IPS-15b (cell line): ENCODE results near the gene DBP.

Experiments used
- H3K27me3 ChIP-seq: one replicate; pipeline ENCODE4 v1.6.1; 2013; ENCODE audit warnings: low read length; ENCODE audit not compliant: control insufficient read depth, insufficient read depth
- H3K36me3 ChIP-seq: one replicate; pipeline ENCODE4 v1.6.1; 2013; ENCODE audit warnings: low read length; ENCODE audit not compliant: control insufficient read depth, insufficient read depth
- H3K4me1 ChIP-seq: one replicate; pipeline ENCODE4 v1.6.1; 2013; ENCODE audit warnings: mild to moderate bottlenecking, low read length; ENCODE audit not compliant: control insufficient read depth, insufficient read depth
- H3K4me3 ChIP-seq: one replicate; pipeline ENCODE4 v1.5.1; 2013; ENCODE audit warnings: low read depth, low read length
- H3K9ac ChIP-seq: one replicate; pipeline ENCODE4 v1.6.1; 2013; ENCODE audit warnings: low read depth, mild to moderate bottlenecking, low read length
- H3K9me3 ChIP-seq: one replicate; pipeline ENCODE4 v1.6.1; 2013; ENCODE audit warnings: mild to moderate bottlenecking, low read length; ENCODE audit not compliant: control insufficient read depth, insufficient read depth

DBP gene

DNA sequence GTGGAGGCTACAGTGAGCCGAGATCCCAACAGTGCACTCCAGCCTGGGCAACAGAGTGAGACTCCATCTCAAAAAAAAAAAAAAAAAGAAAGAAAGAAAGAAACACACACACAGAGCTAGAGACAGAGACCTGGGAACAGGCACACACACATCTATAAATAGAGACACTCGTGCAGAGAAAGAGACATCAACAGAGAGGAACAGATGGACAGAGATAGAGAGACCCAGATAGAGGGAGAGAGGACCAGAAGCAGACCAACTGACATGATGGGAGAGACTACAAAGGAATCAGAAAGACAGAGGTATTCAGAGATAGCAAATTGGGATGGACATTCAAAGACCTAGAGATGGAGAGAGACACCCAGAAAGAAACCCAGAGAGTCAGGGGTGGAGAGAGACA lies 11.0 kb upstream of the DBP start:
- Histone ChIP-seq H3K4me3 (no peak overlapping the region), H3K9me3 (no peaks in the 10 kb centered on the region), H3K4me1 (peaks cover 4% of the 10 kb centered on the region), H3K27me3 (no peaks in the 10 kb centered on the region), H3K9ac (no peak overlapping the region), H3K36me3 (no peaks in the 10 kb centered on the region)

DNA sequence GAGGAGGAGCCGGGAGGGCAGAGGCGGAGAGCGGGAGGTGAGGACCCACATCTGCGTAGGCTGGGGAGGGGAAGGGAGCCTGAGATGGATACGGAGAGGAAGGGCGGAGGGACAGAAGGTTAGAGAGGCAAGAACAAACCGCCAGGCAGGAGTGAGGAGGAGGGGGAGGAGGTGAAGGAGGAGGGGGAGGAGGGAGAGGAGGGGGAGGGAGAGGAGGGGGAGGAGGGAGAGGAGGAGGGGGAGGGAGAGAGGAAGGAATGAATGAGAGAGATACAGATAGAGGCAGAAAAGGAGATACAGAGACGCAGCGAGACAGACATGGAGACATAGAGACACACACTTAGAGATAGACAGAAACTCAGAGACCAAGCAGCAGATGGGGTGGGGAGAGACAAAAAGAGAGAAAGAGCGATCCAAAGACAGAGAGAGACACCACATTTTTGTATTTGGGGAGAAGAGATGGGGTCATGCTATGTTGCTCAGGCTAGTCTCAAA lies 9.6 kb upstream of the DBP start:
- Histone ChIP-seq H3K9me3 (no peaks in the 10 kb centered on the region), H3K4me1 (peaks cover 4% of the 10 kb centered on the region), H3K4me3 (peak overlapping the region; percentile 39), H3K27me3 (no peaks in the 10 kb centered on the region), H3K36me3 (no peaks in the 10 kb centered on the region), H3K9ac (no peak overlapping the region)

DNA sequence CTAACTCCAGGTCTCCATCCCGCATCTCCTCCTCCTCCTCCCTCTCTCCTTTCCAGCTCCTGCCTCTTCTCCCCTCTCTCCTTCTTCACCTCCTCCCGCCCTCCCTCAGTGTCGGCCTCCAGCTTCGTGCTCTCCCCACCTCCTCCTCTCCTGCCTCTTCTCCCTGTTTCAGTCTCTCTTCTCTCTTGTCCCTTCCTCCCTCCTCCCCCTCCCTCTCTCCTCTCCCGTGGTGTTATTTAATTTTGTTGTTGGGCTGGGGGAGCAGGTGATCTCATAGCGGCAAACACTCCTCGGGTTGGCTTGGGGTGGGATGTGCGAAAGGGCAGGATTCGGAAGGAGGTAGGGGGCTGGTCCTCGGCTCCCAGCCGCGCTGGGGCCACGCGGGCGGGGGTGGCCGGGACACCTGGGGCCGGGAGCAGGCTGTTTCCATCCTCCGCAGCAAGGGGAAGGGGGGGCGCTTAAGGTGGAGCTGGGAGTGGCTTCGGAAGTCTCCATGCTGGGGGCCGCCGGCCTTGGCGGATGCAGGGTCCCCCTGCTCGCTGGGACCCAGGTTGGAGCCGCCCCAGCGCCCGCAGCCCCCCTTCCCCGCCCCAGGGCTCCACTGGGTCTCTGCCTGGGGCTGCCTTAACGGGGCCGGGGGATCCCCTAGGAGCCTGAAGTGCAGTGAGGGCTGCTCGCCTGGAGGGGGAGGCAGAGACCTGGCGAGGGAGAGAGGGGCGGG lies 9.0 kb upstream of the DBP start, which contains the start of gene CA11:
Gene CA11 (minus strand): TSS at position 187 of the 721 bp plus-strand sequence. CDS start 555 bp downstream, outside the sequence.
- H3K4me1 ChIP-seq: peaks cover 4% of the 10 kb centered on the region

DNA sequence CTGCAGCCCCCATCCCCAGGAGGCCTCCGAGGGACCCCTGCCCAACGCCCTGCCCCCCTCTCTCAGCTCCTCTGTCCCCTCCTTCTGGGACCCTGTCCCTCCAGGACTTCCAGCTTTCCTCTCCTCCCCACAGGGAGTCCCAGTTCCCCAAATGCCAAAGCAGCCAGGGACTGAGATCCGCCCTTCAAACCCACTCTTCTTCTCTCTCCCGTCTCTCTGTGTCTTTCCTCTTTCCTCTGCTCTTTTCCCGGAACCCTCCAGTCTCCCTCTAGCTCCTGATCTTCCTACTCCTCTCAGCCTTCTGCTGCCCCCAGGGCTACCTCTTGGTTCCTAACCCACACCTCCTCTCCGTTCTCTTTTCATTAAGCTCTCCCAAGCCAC lies 8.4 kb upstream of the DBP start:
- peaks cover 4% of the 10 kb centered on the region for H3K4me1 ChIP-seq
- H3K4me3 ChIP-seq: peak overlapping the region; percentile 94
- H3K9ac ChIP-seq: peak overlapping the region; percentile 56
- H3K9me3 ChIP-seq: no peaks in the 10 kb centered on the region
- no peaks in the 10 kb centered on the region for H3K27me3 ChIP-seq
- H3K36me3 ChIP-seq: no peaks in the 10 kb centered on the region

More for the DNA sequence above, 9.0 kb upstream of the DBP start, which contains the start of gene CA11:
- Histone ChIP-seq H3K4me3 (peak within 1 kb of the TSS; percentile 94), H3K9ac (peak within 1 kb of the TSS; percentile 56), H3K36me3 (no peaks in the 10 kb centered on the region), H3K27me3 (no peaks in the 10 kb centered on the region), H3K9me3 (no peaks in the 10 kb centered on the region)

DNA sequence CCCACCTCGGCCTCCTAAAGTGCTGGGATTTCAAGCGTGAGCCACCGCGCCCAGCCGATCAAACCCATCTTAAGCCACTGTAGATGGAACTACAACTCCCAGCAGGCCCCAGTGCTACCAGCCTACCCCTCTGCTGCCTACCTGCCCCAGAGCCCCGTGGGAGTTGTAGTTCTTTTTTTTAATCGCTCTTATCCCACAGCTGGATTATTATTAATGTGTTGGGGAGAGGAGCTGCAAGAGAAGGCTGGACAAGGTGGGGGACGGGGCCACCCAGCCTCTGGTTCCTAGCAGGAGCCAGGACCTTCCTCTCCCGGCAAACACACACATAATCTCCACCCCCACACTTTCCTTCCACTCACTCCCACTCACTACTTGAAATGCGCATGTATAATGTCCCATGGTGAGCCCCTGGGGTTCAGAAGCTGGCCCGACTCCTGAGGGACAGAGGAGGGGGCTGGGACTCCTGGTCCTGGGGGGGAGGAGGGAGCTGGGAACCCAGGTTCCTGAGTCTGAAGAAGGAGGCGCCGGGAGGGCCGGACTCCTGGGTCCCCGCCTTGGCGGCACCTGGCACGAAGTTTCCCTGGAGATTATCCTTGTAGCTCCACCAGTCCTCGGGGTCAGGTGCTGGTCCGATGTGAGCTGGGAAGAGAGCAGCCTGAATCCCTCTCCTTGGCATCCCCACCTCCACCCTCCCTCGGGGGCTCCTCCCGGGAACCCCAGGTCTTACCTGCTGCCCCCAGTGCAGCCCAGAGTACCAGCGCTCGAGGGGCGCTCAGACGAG lies 7.8 kb upstream of the DBP start:
- no peaks in the 10 kb centered on the region for H3K27me3 ChIP-seq
- H3K36me3 ChIP-seq: no peaks in the 10 kb centered on the region
- no peaks in the 10 kb centered on the region for H3K9me3 ChIP-seq
- peak overlapping the region; percentile 94 for H3K4me3 ChIP-seq
- peak overlapping the region; percentile 56 for H3K9ac ChIP-seq
- peaks cover 4% of the 10 kb centered on the region for H3K4me1 ChIP-seq

DNA sequence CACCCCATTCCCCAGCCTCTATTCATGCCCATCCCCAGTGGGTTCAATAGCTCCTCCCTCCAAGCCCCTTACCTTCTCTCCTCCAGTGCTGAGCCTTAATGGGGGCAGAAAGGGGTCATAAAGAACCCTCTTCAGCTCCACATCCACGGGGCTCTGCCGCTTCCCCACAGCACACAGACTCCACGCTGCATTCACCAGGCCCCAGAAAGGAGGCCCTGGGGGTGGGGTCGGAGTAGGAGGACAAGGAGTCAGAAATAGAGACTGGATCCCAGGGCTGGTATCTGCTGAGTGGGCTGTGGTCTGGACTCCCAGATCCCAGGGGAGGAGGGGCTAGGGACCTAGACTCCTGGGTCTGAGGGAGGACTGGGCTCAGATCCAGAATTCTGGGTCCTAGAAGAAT lies 7.2 kb upstream of the DBP start:
- peak overlapping the region; percentile 94 for H3K4me3 ChIP-seq
- peaks cover 6% of the 10 kb centered on the region for H3K4me1 ChIP-seq
- no peaks in the 10 kb centered on the region for H3K9me3 ChIP-seq
- no peaks in the 10 kb centered on the region for H3K27me3 ChIP-seq
- H3K9ac ChIP-seq: no peak overlapping the region
- H3K36me3 ChIP-seq: no peaks in the 10 kb centered on the region

DNA sequence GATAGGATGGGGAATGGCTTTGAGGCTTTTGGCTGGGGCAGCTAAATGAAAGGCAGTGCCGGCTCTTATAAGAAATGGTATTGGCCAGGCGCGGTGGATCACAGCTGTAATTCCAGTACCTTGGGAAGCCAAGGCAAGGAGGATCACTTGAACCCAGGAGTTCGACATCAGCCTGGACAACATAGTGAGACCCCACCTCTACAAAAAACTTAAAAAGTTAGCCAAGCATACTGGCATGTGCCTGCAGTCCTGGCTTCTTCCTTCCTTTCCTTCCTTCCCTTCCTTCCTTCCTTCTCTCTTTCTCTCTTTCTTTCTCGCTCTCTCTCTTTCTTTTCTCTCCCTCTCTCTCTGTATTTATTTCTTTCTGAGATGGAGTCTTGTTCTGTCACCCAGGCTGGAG lies 5.7 kb upstream of the DBP start:
- no peaks in the 10 kb centered on the region for H3K27me3 ChIP-seq
- H3K36me3 ChIP-seq: no peaks in the 10 kb centered on the region
- no peak overlapping the region for H3K4me3 ChIP-seq
- peaks cover 8% of the 10 kb centered on the region for H3K4me1 ChIP-seq
- no peaks in the 10 kb centered on the region for H3K9me3 ChIP-seq
- no peak overlapping the region for H3K9ac ChIP-seq

DNA sequence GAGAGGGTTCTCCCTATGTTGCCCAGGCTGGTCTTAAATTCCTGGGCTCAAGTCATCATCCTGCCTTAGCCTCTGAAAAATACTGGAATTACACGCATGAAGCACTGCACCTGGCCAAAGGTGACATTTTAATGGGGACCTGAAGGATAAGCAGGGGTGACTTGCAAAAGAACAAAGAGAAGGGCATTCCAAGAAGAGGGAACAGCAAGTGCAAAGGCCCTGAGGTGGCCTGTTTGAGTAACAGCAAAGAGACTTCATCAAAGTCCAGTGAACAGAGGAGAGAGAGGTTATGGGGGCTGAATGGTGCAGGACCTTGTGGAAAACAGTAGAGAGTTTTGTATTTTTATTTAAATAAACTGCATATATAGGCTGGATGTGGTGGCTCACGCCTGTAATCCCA lies 4.7 kb upstream of the DBP start:
- Histone ChIP-seq H3K4me3 (no peak overlapping the region), H3K9ac (no peak overlapping the region), H3K36me3 (no peaks in the 10 kb centered on the region), H3K27me3 (no peaks in the 10 kb centered on the region), H3K9me3 (no peaks in the 10 kb centered on the region), H3K4me1 (peaks cover 8% of the 10 kb centered on the region)

DNA sequence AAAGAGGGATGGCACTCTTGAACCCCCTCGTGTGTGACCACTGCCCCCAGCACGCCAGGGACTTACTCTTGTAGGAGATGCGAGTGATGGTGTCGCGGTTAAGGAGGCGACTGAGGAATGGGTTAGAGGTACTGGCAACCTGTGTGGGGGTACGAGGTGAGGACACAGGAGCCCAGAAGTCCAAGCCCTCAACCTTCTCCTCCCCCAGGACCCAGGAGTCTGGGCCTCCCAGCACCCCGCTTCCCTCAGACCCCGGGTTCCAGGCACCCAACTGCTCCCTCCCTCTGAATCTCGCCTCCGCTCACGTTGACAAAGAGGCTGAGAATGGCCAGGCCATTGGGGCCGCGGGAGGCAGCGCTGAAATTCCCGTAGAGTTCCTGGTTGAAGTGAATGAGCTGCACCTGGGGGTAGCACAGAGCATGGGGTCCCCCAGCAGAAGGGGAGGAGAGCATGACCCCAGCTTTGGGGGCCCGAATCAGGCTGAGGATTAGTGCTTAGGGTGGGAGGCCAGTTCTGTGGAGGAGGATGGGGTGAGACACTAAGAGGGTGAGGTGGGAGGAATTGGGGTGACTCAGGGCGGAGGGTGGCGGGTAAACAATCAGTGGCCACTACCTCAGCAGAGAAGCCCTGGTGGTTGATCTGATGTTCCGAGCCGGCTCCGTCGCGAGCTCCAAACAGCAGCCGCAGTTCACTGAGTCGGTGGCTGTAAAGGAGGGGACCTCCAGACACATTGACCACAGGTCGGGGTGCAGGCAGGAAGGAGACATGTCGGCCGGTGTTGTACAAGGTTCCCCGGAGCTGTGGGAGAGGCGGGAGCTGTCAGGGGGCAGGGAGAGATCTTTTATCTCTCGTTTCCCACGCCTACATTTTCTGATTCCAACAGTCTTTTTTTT lies 2.5 kb upstream of the DBP start:
- no peaks in the 10 kb centered on the region for H3K27me3 ChIP-seq
- no peaks in the 10 kb centered on the region for H3K9me3 ChIP-seq
- H3K9ac ChIP-seq: peak overlapping the region; percentile 26
- H3K4me1 ChIP-seq: peaks cover 8% of the 10 kb centered on the region
- H3K4me3 ChIP-seq: peak overlapping the region; percentile 84
- no peaks in the 10 kb centered on the region for H3K36me3 ChIP-seq

DNA sequence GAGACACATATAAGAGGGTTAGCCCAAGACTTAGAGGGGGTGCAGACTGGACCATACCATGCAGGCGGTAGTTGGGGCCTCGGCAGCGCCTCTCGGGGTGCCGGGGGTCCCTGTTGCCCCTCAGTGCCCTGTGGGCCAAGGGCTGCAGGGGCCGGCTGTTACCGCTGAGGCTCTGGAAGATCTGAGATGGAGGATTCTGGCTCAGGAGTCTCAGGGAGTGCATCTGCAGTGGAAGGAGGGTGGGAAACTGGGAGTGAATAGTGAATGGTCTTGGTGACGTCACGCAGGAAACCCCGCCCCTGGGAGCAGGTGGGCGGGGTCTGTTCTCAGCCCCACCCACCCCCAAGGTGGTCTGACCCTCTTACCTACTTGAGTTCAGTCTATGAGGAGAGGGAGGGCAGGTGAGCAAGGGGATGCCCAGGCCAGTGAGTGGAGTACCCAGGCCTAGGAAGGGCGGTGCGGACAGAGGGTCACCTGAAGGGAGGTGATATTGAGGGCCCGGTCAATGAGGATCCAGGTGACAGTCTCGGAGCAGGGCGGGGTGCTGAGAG lies 1.7 kb upstream of the DBP start:
- Histone ChIP-seq H3K4me3 (peak overlapping the region; percentile 84), H3K9me3 (no peaks in the 10 kb centered on the region), H3K4me1 (peaks cover 9% of the 10 kb centered on the region), H3K27me3 (no peaks in the 10 kb centered on the region), H3K36me3 (no peaks in the 10 kb centered on the region), H3K9ac (peak overlapping the region; percentile 5)
